Stimulated activated CD4-positive, alpha-beta T cell treated with anti-CD3 and anti-CD28 coated beads, TNF-alpha, amount 100 ng/mL, for 4 hours (primary cell): ENCODE data around the gene JADE2.
A peak's percentile ranks its signal among the peaks of the same experiment; 100 is the strongest.
"Not testable (repeated sequence)": the region's sequence is repeated elsewhere in the genome, so short reads cannot be mapped to it uniquely, and the experiment has no call there.

Experiments
- DNase-seq, 3 experiments: peaks; one replicate each; pipeline ENCODE4 v3.0.0-alpha.2; 2020; ENCODE audit warnings: low read depth in 3 of 3

Gene JADE2

GRCh38 chr5:134507452-134507851, 18.0 kb upstream of the JADE2 start:
- DNase-seq = no peak

- DNase-seq = no peak
These were observed 16.8 kb upstream of the JADE2 start for GRCh38 chr5:134508521-134509195.

- DNase-seq = no peak
These were observed 16.0 kb upstream of the JADE2 start for GRCh38 chr5:134509308-134510040.

- peak; percentile 31 to 50 (median 50) for DNase-seq
These were observed 14.3 kb upstream of the JADE2 start for GRCh38 chr5:134510970-134511795.

- DNase-seq = no peak
These were observed 13.4 kb upstream of the JADE2 start for GRCh38 chr5:134511796-134512660.

GRCh38 chr5:134512661-134512999, 12.8 kb upstream of the JADE2 start:
- no peak for DNase-seq

- DNase-seq = no peak
These were observed 9.7 kb upstream of the JADE2 start for GRCh38 chr5:134515801-134516200.

- DNase-seq = not testable (repeated sequence)
These were observed 8.5 kb upstream of the JADE2 start for GRCh38 chr5:134516984-134517383.

GRCh38 chr5:134517553-134517952, 7.9 kb upstream of the JADE2 start:
- DNase-seq = no peak

GRCh38 chr5:134519989-134520388, 5.5 kb upstream of the JADE2 start:
- DNase-seq = no peak

GRCh38 chr5:134521841-134522240, 3.6 kb upstream of the JADE2 start:
- DNase-seq = no peak

GRCh38 chr5:134523543-134524271, 1.8 kb upstream of the JADE2 start:
- no peak for DNase-seq

- peak; percentile 37 to 54 (median 46) for DNase-seq
These were observed 1.1 kb upstream of the JADE2 start for GRCh38 chr5:134524272-134524825.

GRCh38 chr5:134525683-134526482, 413 bp downstream of the JADE2 start:
- DNase-seq = peak in 2 of 3 experiments; percentile 33 to 43

- peak; percentile 33 to 58 (median 37) for DNase-seq
These were observed 1.1 kb downstream of the JADE2 start for GRCh38 chr5:134526483-134527155.

GRCh38 chr5:134527156-134527960, 1.9 kb downstream of the JADE2 start:
- peak; percentile 46 to 57 (median 51) for DNase-seq

- DNase-seq = no peak
These were observed 2.5 kb downstream of the JADE2 start for GRCh38 chr5:134527961-134528424.

GRCh38 chr5:134528556-134528955, 3.1 kb downstream of the JADE2 start:
- no peak for DNase-seq
